Measurements from ENCODE around the gene MAST4. TPM values are rescaled to one million over a fixed set of nuclear protein-coding genes. Genes with fewer than 3 reads are reported as not detected.

MAST4 gene
- total RNA-seq, 1 experiment from 2014 or later, result 11.8 TPM

DNA sequence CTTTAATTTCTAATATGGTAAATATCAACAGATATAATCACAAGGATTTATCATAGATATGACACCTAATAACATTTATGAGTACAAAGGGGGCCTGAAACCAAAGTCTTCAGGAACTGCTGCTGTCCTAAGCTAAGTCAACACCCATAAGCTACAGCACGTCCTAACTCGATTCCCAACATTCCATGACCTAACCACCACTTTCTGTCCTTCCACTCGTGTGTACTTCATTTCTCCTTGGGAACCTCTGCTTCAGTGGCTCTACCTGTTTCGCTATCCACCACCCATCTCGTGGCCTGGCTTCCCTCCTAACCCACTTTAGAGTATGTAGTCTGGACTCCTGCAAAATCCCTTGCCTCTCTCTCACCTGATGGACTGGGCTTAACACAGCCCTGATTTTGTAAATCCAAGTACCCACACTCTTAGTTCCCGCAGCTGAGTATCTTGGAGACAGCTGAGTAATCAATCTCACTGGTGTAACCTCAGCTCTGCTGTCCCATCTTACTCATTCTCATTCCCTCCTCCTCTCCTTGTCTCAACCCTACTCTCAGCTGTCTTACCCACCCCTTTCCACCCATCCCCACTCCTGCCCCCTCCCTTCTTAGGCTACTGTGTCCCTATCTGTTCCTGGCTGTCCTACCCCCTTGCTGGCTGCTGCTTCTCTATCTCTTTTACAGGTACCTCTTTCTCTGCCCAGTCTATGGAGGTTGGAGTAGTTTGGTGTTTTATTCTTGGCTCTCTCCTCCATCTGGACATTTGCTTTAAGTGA, 101.8 kb downstream of the MAST4 start:
- H4K20me1 ChIP-seq (ENCODE audit: insufficient read depth, low read depth, low read length), result no peaks in the 10 kb centered on the region
- no peaks in the 10 kb centered on the region for H3K9me3 ChIP-seq (ENCODE audit: low read length)
- no peaks in the 10 kb centered on the region for H3K36me3 ChIP-seq (ENCODE audit: insufficient read depth, low read length)
- H3K4me1 ChIP-seq (ENCODE audit: low read length), result no peaks in the 10 kb centered on the region
- DNase-seq, result no peak
- no peaks in the 10 kb centered on the region for H3K79me2 ChIP-seq (ENCODE audit: low read length)
- H3K9me2 ChIP-seq (replicated peaks; ENCODE audit: insufficient read depth, low read length), result no peaks in the 10 kb centered on the region
- no peak overlapping the region for H3K4me2 ChIP-seq (ENCODE audit: low read depth, low read length, poor library complexity, severe bottlenecking)
- no peak overlapping the region for H2AFZ ChIP-seq (ENCODE audit: low read length)
- H3K27ac ChIP-seq (ENCODE audit: low read length), result no peak overlapping the region
- no peaks in the 10 kb centered on the region for H3K27me3 ChIP-seq (ENCODE audit: low read length)
- no peak overlapping the region for H3K4me3 ChIP-seq (ENCODE audit: low read length)
- H3K9ac ChIP-seq (ENCODE audit: low read length), result no peak overlapping the region

DNA sequence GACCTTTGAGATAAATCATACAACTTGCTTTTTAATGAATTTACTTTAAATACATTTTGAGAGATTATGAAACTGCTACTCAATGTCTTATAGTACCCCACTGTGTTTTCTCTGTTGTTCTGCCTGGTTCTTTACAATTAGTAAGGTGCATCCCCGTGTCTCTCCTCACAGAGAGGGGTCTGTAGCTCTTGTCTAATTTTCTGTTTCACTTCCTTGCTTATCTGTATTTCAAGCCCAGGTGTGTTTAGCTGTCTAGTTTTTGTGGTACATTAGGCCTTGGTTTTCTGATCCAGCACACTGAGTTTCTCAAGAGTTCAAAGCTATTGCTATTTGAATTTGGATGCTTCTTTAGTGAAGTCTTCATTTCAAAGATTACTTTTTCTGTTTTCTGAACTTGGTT, 105.1 kb downstream of the MAST4 start:
- Histone ChIP-seq H3K27ac (ENCODE audit: low read length) (no peak overlapping the region), H3K36me3 (ENCODE audit: insufficient read depth, low read length) (no peaks in the 10 kb centered on the region), H3K4me3 (ENCODE audit: low read length) (no peak overlapping the region), H3K9me2 (replicated peaks; ENCODE audit: insufficient read depth, low read length) (no peaks in the 10 kb centered on the region), H3K4me1 (ENCODE audit: low read length) (peaks cover 8% of the 10 kb centered on the region), H3K4me2 (ENCODE audit: low read depth, low read length, poor library complexity, severe bottlenecking) (no peak overlapping the region), H3K79me2 (ENCODE audit: low read length) (no peaks in the 10 kb centered on the region), H3K27me3 (ENCODE audit: low read length) (no peaks in the 10 kb centered on the region), H3K9ac (ENCODE audit: low read length) (no peak overlapping the region), H4K20me1 (ENCODE audit: insufficient read depth, low read depth, low read length) (no peaks in the 10 kb centered on the region), H2AFZ (ENCODE audit: low read length) (no peak overlapping the region), H3K9me3 (ENCODE audit: low read length) (no peaks in the 10 kb centered on the region)
- DNase-seq, result no peak

DNA sequence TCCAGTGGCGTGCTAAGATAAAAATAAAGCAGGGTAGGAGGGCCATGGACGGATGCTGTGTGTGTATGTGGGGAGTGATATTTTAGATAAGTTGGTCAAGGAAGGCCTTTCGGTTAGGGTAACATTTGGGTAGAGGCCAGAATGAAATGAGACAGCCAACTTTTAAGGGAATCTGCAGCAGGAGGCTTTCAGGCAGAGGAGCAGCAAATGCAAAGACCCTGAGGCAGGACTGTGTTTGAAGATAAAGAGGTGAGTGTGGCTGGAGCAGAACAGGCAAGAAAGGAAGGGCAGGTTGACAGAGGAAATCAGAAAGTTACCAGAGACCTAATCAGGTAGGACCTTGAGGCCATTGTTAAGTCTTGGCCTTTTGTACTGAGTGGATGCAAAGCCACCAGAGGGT, 106.2 kb downstream of the MAST4 start:
- Histone ChIP-seq H2AFZ (ENCODE audit: low read length) (no peak overlapping the region), H3K79me2 (ENCODE audit: low read length) (no peaks in the 10 kb centered on the region), H3K4me1 (ENCODE audit: low read length) (peaks cover 8% of the 10 kb centered on the region), H4K20me1 (ENCODE audit: insufficient read depth, low read depth, low read length) (no peaks in the 10 kb centered on the region), H3K9ac (ENCODE audit: low read length) (no peak overlapping the region), H3K4me3 (ENCODE audit: low read length) (no peak overlapping the region), H3K36me3 (ENCODE audit: insufficient read depth, low read length) (no peaks in the 10 kb centered on the region), H3K27me3 (ENCODE audit: low read length) (no peaks in the 10 kb centered on the region), H3K4me2 (ENCODE audit: low read depth, low read length, poor library complexity, severe bottlenecking) (no peak overlapping the region), H3K9me2 (replicated peaks; ENCODE audit: insufficient read depth, low read length) (no peaks in the 10 kb centered on the region), H3K9me3 (ENCODE audit: low read length) (no peaks in the 10 kb centered on the region), H3K27ac (ENCODE audit: low read length) (no peak overlapping the region)
- no peak for DNase-seq

DNA sequence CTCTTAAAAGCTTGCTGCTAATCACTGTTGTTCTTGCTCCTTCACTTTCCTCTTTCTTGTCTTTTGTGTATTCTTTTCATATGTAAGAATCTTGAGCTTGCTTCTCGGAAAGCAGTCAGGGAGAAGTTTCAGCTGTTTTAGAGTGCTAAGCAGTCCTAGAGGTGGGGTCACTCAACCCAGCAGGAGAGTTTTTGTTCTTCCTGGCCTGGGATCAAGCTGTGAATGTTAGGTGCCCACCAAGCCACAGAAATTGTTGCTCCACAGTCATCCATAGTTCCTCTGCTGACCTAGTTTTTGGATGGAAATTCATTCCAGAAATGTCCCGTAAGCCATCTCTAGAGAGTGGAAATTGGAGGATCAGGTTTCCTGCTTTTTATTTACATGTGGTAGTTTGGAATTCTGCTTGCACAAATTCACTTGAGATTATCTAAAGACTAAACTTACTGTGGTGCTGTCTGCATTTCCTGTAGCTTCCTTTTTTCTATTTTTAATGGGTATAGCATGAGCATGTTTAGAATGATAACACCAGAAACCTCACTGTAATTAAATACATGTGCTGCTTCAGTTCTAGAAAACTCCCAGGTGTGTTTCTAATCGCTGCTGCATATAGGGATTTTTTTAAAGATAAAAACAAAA, 108.7 kb downstream of the MAST4 start:
- no peak overlapping the region for H3K27ac ChIP-seq (ENCODE audit: low read length)
- no peaks in the 10 kb centered on the region for H3K79me2 ChIP-seq (ENCODE audit: low read length)
- H3K27me3 ChIP-seq (ENCODE audit: low read length), result no peaks in the 10 kb centered on the region
- no peak for DNase-seq
- H2AFZ ChIP-seq (ENCODE audit: low read length), result no peak overlapping the region
- peaks cover 8% of the 10 kb centered on the region for H3K4me1 ChIP-seq (ENCODE audit: low read length)
- H3K9me2 ChIP-seq (replicated peaks; ENCODE audit: insufficient read depth, low read length), result no peaks in the 10 kb centered on the region
- H3K36me3 ChIP-seq (ENCODE audit: insufficient read depth, low read length), result no peaks in the 10 kb centered on the region
- H3K9ac ChIP-seq (ENCODE audit: low read length), result no peak overlapping the region
- no peak overlapping the region for H3K4me3 ChIP-seq (ENCODE audit: low read length)
- H3K9me3 ChIP-seq (ENCODE audit: low read length), result no peaks in the 10 kb centered on the region
- no peak overlapping the region for H3K4me2 ChIP-seq (ENCODE audit: low read depth, low read length, poor library complexity, severe bottlenecking)
- H4K20me1 ChIP-seq (ENCODE audit: insufficient read depth, low read depth, low read length), result no peaks in the 10 kb centered on the region

- no peaks in the 10 kb centered on the region for H3K79me2 ChIP-seq (ENCODE audit: low read length)
- no peak overlapping the region for H3K9ac ChIP-seq (ENCODE audit: low read length)
- no peak for DNase-seq
- H3K27me3 ChIP-seq (ENCODE audit: low read length), result no peaks in the 10 kb centered on the region
- no peak overlapping the region for H2AFZ ChIP-seq (ENCODE audit: low read length)
- no peak overlapping the region for H3K4me2 ChIP-seq (ENCODE audit: low read depth, low read length, poor library complexity, severe bottlenecking)
- no peak overlapping the region for H3K27ac ChIP-seq (ENCODE audit: low read length)
- no peaks in the 10 kb centered on the region for H3K9me3 ChIP-seq (ENCODE audit: low read length)
- H3K4me1 ChIP-seq (ENCODE audit: low read length), result peaks cover 8% of the 10 kb centered on the region
- H4K20me1 ChIP-seq (ENCODE audit: insufficient read depth, low read depth, low read length), result no peaks in the 10 kb centered on the region
- no peaks in the 10 kb centered on the region for H3K9me2 ChIP-seq (replicated peaks; ENCODE audit: insufficient read depth, low read length)
- H3K36me3 ChIP-seq (ENCODE audit: insufficient read depth, low read length), result no peaks in the 10 kb centered on the region
- no peak overlapping the region for H3K4me3 ChIP-seq (ENCODE audit: low read length)
Observed at GRCh38 chr5:66708368-66708767, 112.2 kb downstream of the MAST4 start.

DNA sequence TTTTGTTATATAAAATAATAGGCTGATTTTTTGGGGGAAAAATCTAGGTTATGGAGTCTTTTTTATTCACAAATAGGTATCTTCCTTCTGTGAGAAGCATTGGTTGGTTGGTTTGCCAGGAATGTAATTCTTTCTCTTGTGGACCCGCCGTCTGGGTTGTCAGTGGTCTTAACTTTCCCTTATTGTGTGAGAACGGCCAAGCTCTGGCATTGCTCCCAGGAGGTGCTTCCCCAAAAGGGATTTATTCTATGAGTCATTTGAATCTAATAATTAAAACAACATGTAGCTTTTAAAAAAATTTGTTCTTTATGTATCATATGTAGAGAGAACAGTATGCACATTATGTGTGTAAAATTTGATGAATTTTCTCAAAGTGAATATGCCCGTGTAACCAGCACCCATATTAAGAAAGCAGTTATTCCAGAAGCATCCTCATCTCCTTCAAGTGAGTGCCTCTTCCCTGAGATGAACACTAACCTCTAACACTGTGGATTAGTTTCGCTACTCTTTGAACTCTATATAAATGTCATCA, 114.4 kb downstream of the MAST4 start:
- no peaks in the 10 kb centered on the region for H3K36me3 ChIP-seq (ENCODE audit: insufficient read depth, low read length)
- no peak overlapping the region for H3K4me3 ChIP-seq (ENCODE audit: low read length)
- no peaks in the 10 kb centered on the region for H3K27me3 ChIP-seq (ENCODE audit: low read length)
- no peak overlapping the region for H2AFZ ChIP-seq (ENCODE audit: low read length)
- no peak overlapping the region for H3K9ac ChIP-seq (ENCODE audit: low read length)
- no peak overlapping the region for H3K27ac ChIP-seq (ENCODE audit: low read length)
- no peaks in the 10 kb centered on the region for H4K20me1 ChIP-seq (ENCODE audit: insufficient read depth, low read depth, low read length)
- DNase-seq, result peak; percentile 12
- peaks cover under 1% of the 10 kb centered on the region; the same call in 1 of the 2 replicates for H3K4me1 ChIP-seq (ENCODE audit: low read length)
- no peaks in the 10 kb centered on the region for H3K9me3 ChIP-seq (ENCODE audit: low read length)
- H3K4me2 ChIP-seq (ENCODE audit: low read depth, low read length, poor library complexity, severe bottlenecking), result no peak overlapping the region
- no peaks in the 10 kb centered on the region for H3K9me2 ChIP-seq (replicated peaks; ENCODE audit: insufficient read depth, low read length)
- no peaks in the 10 kb centered on the region for H3K79me2 ChIP-seq (ENCODE audit: low read length)

DNA sequence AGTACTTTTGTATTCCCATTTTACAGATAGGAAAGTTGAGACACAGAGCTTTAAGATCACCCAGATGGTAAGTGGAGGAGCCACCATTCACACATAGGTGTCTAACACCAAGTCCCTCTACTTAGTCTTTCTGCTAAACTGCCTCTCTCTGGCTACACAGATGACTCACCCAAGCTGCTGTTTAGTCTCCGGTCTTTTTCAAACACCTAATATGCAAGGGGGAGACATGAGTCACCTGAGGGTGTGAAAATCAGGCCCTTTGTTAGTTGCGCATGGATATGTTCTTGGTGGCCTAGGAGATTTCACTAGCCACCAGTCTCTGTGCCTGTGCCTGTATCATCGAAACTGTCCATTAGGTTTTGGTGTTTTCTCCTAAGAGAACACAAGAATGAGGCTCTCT, 117.8 kb downstream of the MAST4 start:
- H3K27ac ChIP-seq (ENCODE audit: low read length), result no peak overlapping the region
- no peaks in the 10 kb centered on the region for H3K9me3 ChIP-seq (ENCODE audit: low read length)
- no peaks in the 10 kb centered on the region for H3K27me3 ChIP-seq (ENCODE audit: low read length)
- H3K79me2 ChIP-seq (ENCODE audit: low read length), result no peaks in the 10 kb centered on the region
- H3K9ac ChIP-seq (ENCODE audit: low read length), result no peak overlapping the region
- no peaks in the 10 kb centered on the region for H3K9me2 ChIP-seq (replicated peaks; ENCODE audit: insufficient read depth, low read length)
- H2AFZ ChIP-seq (ENCODE audit: low read length), result no peak overlapping the region
- no peak overlapping the region for H3K4me2 ChIP-seq (ENCODE audit: low read depth, low read length, poor library complexity, severe bottlenecking)
- no peaks in the 10 kb centered on the region for H4K20me1 ChIP-seq (ENCODE audit: insufficient read depth, low read depth, low read length)
- peak; percentile 24 for DNase-seq
- no peak overlapping the region for H3K4me3 ChIP-seq (ENCODE audit: low read length)
- H3K36me3 ChIP-seq (ENCODE audit: insufficient read depth, low read length), result no peaks in the 10 kb centered on the region
- no peaks in the 10 kb centered on the region for H3K4me1 ChIP-seq (ENCODE audit: low read length)

DNA sequence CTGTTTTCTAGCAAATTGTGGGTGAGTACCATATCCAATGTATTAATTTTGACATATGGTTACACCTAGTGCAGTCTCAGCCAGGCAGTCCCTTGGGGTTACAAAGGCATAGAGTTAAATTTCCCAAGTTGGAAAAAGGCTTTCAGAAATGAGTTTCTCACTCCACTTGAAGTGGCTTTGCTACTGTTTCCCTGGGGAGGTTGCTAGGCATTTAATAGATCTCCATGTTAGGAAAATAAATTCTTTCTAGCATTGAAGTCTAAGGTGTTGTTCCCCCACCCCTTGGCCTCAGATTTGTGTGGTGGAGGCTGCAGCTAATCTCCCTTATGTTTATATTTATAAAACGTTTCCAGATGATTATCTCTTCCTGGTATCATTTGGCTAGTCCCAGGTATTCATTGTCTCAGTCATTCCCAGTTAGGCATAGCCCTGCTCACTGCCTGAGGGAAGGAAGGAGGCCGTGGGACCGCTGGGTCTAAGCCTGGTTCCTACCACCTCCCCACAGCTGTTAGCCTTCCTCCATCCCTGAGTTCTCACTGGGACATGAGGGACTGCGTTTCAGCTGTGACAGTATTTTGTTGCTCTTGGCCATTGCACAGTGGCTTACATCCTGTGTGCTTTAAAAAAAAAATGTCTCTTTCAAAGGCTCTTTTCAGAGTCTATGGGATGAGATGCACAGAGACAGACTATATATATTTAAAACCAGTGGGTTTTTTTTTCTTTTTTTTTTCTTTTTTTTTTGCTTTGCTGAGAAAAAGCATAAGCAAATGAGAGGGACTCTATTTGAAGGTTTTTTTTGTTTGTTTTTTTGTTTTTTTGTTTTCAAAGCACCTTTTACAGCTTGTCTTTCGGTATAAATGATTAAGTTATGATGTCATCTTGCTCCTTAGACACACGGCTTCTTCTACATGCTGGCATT, 121.5 kb downstream of the MAST4 start:
- DNase-seq, result no peak
- Histone ChIP-seq H3K36me3 (ENCODE audit: insufficient read depth, low read length) (no peaks in the 10 kb centered on the region), H3K4me3 (ENCODE audit: low read length) (no peak overlapping the region), H2AFZ (ENCODE audit: low read length) (no peak overlapping the region), H3K4me1 (ENCODE audit: low read length) (no peaks in the 10 kb centered on the region), H4K20me1 (ENCODE audit: insufficient read depth, low read depth, low read length) (no peaks in the 10 kb centered on the region), H3K4me2 (ENCODE audit: low read depth, low read length, poor library complexity, severe bottlenecking) (no peak overlapping the region), H3K9ac (ENCODE audit: low read length) (no peak overlapping the region), H3K27me3 (ENCODE audit: low read length) (no peaks in the 10 kb centered on the region), H3K9me3 (ENCODE audit: low read length) (no peaks in the 10 kb centered on the region), H3K9me2 (replicated peaks; ENCODE audit: insufficient read depth, low read length) (no peaks in the 10 kb centered on the region), H3K27ac (ENCODE audit: low read length) (no peak overlapping the region), H3K79me2 (ENCODE audit: low read length) (no peaks in the 10 kb centered on the region)

Measured in Karpas-422 (cell line).